ENCODE results near the gene DNAJC13. TPM values are rescaled to one million over a fixed set of nuclear protein-coding genes. Genes with fewer than 3 reads are reported as not detected.
"Not testable (repeated sequence)": the region's sequence is repeated elsewhere in the genome, so short reads cannot be mapped to it uniquely, and the experiment has no call there.

Gene DNAJC13, protein sequence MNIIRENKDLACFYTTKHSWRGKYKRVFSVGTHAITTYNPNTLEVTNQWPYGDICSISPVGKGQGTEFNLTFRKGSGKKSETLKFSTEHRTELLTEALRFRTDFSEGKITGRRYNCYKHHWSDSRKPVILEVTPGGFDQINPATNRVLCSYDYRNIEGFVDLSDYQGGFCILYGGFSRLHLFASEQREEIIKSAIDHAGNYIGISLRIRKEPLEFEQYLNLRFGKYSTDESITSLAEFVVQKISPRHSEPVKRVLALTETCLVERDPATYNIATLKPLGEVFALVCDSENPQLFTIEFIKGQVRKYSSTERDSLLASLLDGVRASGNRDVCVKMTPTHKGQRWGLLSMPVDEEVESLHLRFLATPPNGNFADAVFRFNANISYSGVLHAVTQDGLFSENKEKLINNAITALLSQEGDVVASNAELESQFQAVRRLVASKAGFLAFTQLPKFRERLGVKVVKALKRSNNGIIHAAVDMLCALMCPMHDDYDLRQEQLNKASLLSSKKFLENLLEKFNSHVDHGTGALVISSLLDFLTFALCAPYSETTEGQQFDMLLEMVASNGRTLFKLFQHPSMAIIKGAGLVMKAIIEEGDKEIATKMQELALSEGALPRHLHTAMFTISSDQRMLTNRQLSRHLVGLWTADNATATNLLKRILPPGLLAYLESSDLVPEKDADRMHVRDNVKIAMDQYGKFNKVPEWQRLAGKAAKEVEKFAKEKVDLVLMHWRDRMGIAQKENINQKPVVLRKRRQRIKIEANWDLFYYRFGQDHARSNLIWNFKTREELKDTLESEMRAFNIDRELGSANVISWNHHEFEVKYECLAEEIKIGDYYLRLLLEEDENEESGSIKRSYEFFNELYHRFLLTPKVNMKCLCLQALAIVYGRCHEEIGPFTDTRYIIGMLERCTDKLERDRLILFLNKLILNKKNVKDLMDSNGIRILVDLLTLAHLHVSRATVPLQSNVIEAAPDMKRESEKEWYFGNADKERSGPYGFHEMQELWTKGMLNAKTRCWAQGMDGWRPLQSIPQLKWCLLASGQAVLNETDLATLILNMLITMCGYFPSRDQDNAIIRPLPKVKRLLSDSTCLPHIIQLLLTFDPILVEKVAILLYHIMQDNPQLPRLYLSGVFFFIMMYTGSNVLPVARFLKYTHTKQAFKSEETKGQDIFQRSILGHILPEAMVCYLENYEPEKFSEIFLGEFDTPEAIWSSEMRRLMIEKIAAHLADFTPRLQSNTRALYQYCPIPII (N-terminal part only)
- 31.8 and 34.8 TPM in 2 replicates for total RNA-seq (2014; rRNA removed; shearing (Covaris generic))

- peak; percentile 96 for DNase-seq (ENCODE audit: low spot score)
These were observed at the start of gene DNAJC13 for GRCh38 chr3:132416807-132417694. TSS of gene DNAJC13 (plus strand) at chr3:132417502. CDS start at chr3:132434551, 17,049 bp downstream.

DNA sequence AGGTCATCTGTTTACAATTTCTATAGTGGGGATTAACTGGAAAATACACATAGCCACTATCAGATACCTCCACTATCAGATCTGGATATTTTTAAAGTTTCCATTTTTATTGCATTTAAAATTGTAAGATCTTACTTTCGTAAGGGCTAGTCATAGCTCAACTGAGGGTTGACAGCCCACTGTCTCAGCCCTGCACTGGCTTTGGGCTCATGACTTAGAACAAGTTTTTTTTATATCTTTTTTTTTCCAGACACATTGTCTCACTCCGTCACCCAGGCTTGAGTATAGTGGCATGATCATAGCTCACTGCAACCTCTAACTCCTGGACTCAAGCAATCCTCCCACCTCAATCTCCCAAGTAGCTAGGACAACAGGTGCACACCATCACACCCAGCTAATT, 48.8 kb upstream of the DNAJC13 start:
- no peak for DNase-seq (ENCODE audit: low spot score)

GRCh38 chr3:132368962-132369361, 48.3 kb upstream of the DNAJC13 start:
- DNase-seq (ENCODE audit: low spot score), result no peak

GRCh38 chr3:132376945-132377354, 40.4 kb upstream of the DNAJC13 start:
- not testable (repeated sequence) for DNase-seq (ENCODE audit: low spot score)

DNA sequence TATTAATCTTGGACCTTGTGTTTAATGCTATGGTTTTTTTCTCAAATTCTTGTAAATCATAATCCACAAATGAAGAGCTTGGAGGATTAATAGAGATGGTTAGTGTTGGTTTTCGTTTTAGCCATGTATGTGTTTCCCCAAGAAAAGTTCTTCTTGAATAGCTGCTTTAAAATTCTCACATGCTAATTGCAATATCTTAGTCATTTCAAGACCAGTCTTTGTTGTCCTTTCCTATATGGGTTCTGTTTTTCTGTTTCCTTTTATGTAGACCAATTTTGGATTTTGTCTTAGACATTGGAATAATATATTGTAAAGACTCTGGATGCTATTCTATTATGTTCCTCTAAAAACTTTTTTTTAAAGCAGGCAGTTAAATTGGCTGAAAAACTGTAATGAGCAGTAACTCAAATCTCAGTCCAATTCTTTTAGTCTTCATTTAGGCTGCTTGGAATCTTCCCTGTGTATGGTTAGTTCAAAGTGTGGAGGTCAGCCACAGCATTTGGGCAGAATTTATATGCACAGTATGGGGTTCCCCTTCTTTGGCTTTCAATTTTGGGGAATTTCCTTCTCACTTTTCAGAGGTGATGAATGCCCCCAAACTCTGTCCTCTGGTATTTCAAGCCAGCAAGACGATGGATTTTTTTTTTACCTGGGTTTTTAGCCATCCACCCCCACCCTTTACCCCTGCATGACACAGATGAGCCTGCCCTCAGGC, 39.1 kb upstream of the DNAJC13 start:
- no peak for DNase-seq (ENCODE audit: low spot score)

GRCh38 chr3:132378846-132379245, 38.5 kb upstream of the DNAJC13 start:
- DNase-seq (ENCODE audit: low spot score), result no peak

DNA sequence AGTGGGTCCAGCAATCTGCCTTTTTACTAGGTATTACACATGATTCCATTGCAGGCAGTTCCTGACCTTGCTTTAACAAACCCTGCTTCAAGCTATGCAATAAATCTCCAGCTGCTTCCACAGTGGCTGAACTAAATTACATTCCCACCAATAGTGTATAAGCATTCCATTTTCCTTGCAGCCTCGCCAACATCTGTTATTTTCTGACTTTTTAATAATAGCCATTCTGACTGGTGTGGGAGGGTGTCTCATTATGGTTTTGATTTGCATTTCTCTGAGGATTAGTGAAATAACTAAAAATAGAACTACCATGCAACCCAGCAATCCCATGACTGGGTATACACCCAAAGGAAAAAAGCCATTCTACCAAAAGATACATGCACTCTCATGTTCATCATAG, 36.4 kb upstream of the DNAJC13 start:
- no peak for DNase-seq (ENCODE audit: low spot score)

GRCh38 chr3:132381348-132381944, 35.9 kb upstream of the DNAJC13 start:
- no peak for DNase-seq (ENCODE audit: low spot score)

DNA sequence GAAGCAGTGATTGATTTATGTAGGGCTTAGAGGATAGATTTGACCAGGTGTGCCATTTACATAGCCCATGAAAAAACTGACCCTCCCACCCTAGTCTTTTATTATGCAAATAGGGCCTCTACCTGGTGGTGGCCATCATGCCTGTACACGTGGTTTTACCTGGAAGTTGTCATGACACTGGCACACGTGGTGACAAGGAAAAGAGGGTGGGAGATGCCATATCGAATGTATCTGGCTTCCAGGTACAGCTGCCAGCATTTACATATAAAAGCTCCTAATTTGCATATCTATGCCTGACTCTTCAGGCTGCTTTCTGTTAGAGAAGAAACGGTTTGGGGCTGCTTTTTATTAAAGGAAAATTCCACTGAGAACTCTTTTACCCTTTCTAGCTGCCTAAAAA, 35.0 kb upstream of the DNAJC13 start:
- DNase-seq (ENCODE audit: low spot score), result no peak

GRCh38 chr3:132382688-132383194, 34.6 kb upstream of the DNAJC13 start:
- no peak for DNase-seq (ENCODE audit: low spot score)

- DNase-seq (ENCODE audit: low spot score), result no peak
These were observed 31.0 kb upstream of the DNAJC13 start for GRCh38 chr3:132386259-132386658.

- DNase-seq (ENCODE audit: low spot score), result not testable (repeated sequence)
These were observed 24.6 kb upstream of the DNAJC13 start for GRCh38 chr3:132392675-132393074.

DNA sequence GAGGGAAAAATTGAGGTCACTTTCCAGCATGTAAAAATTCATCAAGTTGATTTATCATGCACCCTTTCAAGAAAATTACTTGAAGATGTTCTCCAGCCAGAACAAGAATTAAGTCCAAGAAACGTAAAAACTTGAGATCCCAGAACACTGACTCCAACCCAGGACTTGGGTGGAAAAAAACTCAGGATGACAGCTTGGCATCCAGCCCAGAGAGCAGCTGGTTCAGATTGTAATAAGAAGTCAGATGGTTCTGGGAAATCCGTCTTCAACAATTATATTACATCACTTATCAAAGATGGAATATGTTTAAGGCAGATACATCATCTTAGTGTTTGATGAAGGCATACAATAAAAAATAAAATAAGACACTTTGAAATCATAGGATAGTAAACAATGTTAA, 23.0 kb upstream of the DNAJC13 start:
- DNase-seq (ENCODE audit: low spot score), result no peak

GRCh38 chr3:132395126-132395525, 22.2 kb upstream of the DNAJC13 start:
- DNase-seq (ENCODE audit: low spot score), result no peak

DNA sequence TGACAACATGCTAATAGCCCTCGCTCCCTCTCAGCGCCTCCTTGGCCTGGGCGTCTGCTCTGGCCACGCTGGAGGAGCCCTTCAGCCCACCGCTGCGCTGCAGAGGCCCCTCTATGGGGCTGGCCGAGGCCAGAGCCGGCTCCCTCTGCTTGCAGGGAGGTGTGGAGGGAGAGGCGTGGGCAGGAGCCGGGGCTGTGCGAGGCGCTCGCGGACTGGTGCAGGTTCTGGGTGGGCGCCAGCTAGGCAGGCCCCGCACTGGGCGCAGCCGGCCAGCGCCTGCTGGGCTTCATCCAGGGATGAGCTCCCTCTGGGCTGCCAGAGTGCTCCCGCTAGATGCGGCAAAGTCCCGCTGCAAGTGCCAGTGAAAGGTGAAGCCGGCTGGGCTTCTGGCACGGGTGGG, 21.0 kb upstream of the DNAJC13 start:
- DNase-seq (ENCODE audit: low spot score), result no peak

DNA sequence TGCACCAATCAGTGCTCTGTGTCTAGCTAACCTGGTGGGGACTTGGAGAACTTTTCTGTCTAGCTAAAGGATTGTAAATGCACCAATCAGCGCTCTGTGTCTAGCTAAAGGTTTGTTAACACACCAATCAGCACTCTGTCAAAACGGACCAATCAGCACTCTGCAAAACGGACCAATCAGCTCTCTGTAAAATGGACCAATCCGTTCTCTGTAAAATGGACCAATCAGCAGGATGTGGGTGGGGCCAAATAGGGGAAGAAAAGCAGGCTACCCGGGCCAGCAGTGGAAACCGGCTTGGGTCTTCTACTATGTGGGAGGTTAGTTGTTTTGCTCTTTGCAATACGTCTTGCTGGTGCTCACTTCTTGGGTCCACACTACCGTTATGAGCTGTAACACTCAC, 20.5 kb upstream of the DNAJC13 start:
- not testable (repeated sequence) for DNase-seq (ENCODE audit: low spot score)

DNA sequence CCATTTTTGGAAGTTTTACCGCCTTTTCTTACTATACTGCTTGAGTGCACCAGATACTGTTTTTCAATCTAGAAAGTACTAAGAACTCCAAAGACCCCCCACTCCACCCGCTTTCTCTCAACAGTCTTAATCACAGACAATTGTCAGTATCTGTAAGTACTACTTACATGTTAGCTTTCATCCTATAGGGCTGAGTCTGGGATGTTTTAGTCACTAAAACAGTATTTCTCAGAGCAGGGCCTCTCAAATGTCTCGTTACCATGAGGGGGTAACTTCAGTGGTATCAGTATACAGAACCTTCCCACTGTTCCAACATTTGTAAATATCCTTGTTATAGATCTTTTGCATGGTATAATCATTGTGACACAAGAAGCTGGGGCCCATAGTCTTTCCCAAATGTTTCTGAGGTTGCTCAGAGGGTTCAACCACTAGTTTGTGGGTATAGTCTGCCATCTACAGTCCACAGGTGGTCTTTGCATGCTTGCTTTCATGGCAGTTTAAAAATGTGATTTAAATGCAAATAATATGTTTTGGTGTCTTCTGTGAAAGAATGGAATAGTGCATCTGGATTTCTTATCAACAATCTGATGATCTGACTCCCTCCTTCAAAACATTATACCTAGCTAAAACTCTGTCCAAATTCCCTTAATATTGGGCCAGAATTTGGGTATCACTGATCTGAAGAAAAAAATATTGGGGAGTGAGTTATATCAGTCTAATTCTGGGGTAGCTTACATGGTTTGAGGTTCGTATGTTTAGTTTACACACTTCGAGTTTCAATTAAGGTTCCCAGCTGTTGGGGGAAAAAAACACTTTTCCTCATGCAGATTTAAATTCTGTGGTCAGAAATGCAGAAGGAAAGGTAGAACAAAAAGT, 18.0 kb upstream of the DNAJC13 start:
- peak; percentile 64 for DNase-seq (ENCODE audit: low spot score)

- DNase-seq (ENCODE audit: low spot score), result no peak
These were observed 16.0 kb upstream of the DNAJC13 start for GRCh38 chr3:132401255-132401654.

- no peak for DNase-seq (ENCODE audit: low spot score)
These were observed 13.0 kb upstream of the DNAJC13 start for GRCh38 chr3:132404276-132404675.

All from H4 (cell line).